ENCODE results near the gene HNRNPA0. TPM values are rescaled to one million over a fixed set of nuclear protein-coding genes. Genes with fewer than 3 reads are reported as not detected.

Gene HNRNPA0
- total and polyA plus RNA-seq, 2 of the 8 experiments (the other 6 are each of a cell fraction or from before 2014, with no cell fraction given) = 22.0 to 71.3 TPM

GRCh38 chr5:137705106-137705505 lies 49.1 kb downstream of the HNRNPA0 start (continued):
- TF ChIP-seq CTCF (IDR thresholded peaks at IDR 0.05; ENCODE audit: control extremely low read depth in 1 of 3, insufficient read depth in 1 of 3, low read depth in 1 of 3, low read length in 3 of 3) = no peak

Data from H1 (cell line).